Cardiac muscle cell (in vitro differentiated cells and primary cell): ENCODE data around the gene CYTH4. TPM values are rescaled to one million over a fixed set of nuclear protein-coding genes. Genes with fewer than 3 reads are reported as not detected.
A peak's percentile ranks its signal among the peaks of the same experiment; 100 is the strongest.

Experiments used
- DNase-seq, 2 donors: peaks; one replicate each; pipeline versions ENCODE4 v3.0.0 to v3.0.0-alpha.2; 2010 to 2017; ENCODE audit warnings: low read depth in 1 of 2, low spot score in 1 of 2
- H3K27ac ChIP-seq: fragments of 200-600 bp; sonication (generic); 2 replicates; pipeline ENCODE4 v1.5.1; 2016
- H3K27me3 ChIP-seq: fragments of 200-600 bp; sonication (generic); 2 replicates; pipeline ENCODE4 v1.6.0; 2016; ENCODE audit warnings: control low read depth
- H3K36me3 ChIP-seq: fragments of 200-600 bp; sonication (generic); 2 replicates; pipeline ENCODE4 v1.5.1; 2016; ENCODE audit warnings: control low read depth
- H3K4me1 ChIP-seq: fragments of 200-600 bp; sonication (generic); 2 replicates; pipeline ENCODE4 v1.8.1; 2017; ENCODE audit warnings: low read depth, mild to moderate bottlenecking, mixed run types
- H3K4me3 ChIP-seq: fragments of 200-600 bp; sonication (generic); 2 replicates; pipeline ENCODE4 v1.5.1; 2016; ENCODE audit warnings: mild to moderate bottlenecking
- H3K9me3 ChIP-seq: fragments of 200-600 bp; sonication (generic); 2 replicates; pipeline ENCODE4 v1.5.1; 2017; ENCODE audit warnings: low read depth, mild to moderate bottlenecking, control low read depth
- polyA plus RNA-seq: library from polyadenylated mRNA; unstranded; fragments of >200 nt; fragmentation: Nextera tagmentation; extraction: Ambion mirVana; gene quantifications from 2 replicates; pipeline ENCODE4 v1.2.1, GENCODE V29; 2016
- total RNA-seq: library from RNA; depleted of rRNA; stranded (reverse); fragments of >200 nt; gene quantifications from 2 replicates; pipeline ENCODE4 v1.2.3, GENCODE V29; 2016
- TF ChIP-seq, protein P1 (sequence below): IDR thresholded peaks from 2 replicates; pipeline ENCODE4 v1.5.1; 2012; ENCODE audit warnings: low read depth, mild to moderate bottlenecking, low read length

CYTH4 gene
- total and polyA plus RNA-seq, 2 experiments from 2014 or later: not detected

DNA sequence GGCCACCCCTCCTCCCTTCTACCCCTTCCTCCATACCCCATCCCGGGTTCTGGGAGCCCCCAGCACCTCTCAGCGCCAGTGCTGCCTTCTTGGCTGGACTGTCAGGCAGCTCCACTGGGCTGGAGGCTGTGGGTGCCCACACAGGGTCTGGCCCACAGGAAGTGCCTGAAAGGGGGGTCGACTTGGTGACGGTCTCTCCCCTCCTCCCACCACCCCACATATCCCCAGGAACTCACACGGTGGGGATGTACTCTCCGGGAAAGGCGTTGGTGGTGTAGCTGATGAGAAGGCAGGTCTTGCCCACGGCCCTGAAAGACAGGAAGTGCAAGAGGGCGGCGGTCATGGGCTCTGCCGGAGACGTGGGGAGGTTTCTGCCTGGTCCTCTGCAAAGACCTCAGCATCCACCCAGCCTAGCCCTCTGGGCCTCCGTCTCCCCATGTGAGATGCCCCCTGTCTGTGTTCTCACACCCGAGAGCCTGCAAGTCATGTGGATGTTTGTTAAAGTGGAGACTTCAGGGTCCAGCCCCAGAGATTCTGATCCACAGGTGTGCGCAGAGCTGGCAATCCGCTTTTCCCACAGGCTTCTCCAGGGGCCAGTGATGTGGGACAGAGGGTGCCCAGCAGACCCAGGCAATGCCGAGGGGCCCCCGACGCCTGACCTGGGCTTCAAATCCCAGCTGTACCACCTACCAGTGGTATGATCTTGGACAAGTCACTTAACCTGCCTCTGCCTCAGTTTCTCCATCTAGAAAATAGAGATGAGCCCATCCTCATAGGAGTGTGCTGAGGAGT lies 40.8 kb upstream of the CYTH4 start:
- no peak for DNase-seq
- H3K4me1 ChIP-seq: peaks cover 8% of the 10 kb centered on the region
- no peaks in the 10 kb centered on the region for H3K27me3 ChIP-seq
- TF ChIP-seq, protein P1, sequence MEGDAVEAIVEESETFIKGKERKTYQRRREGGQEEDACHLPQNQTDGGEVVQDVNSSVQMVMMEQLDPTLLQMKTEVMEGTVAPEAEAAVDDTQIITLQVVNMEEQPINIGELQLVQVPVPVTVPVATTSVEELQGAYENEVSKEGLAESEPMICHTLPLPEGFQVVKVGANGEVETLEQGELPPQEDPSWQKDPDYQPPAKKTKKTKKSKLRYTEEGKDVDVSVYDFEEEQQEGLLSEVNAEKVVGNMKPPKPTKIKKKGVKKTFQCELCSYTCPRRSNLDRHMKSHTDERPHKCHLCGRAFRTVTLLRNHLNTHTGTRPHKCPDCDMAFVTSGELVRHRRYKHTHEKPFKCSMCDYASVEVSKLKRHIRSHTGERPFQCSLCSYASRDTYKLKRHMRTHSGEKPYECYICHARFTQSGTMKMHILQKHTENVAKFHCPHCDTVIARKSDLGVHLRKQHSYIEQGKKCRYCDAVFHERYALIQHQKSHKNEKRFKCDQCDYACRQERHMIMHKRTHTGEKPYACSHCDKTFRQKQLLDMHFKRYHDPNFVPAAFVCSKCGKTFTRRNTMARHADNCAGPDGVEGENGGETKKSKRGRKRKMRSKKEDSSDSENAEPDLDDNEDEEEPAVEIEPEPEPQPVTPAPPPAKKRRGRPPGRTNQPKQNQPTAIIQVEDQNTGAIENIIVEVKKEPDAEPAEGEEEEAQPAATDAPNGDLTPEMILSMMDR: no peak
- H3K36me3 ChIP-seq: no peaks in the 10 kb centered on the region
- H3K4me3 ChIP-seq: no peak overlapping the region
- no peak overlapping the region for H3K27ac ChIP-seq
- no peaks in the 10 kb centered on the region for H3K9me3 ChIP-seq

DNA sequence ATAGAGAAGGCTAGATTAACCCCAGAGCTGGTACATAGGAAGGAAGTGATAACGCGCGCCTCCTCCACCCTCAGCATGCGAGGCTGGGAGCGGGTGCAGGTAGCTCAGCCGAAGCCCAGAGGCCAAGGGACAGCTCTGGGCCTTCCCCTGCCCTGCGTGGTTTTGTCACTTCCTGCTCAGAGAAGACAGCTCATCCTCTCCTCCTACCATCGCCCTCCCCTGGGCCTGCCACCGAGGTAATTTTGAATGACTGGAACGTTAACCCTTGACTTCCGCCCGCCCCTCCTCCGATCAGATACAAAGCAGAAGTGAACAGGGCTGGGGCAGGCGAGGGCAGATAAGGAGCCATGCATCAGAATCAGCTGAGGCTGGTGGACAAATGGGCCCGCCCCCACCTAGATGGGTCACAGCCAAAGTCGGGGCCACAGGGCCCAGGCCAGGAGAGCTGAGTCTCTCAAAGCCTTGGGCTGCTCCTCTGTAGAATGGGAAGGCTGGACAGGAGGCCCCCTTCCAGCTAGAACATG lies 39.9 kb upstream of the CYTH4 start:
- DNase-seq: peak in 1 of 2 donors; percentile 23
- TF ChIP-seq, protein P1: no peak
- H3K27me3 ChIP-seq: no peaks in the 10 kb centered on the region
- H3K27ac ChIP-seq: no peak overlapping the region
- H3K4me3 ChIP-seq: no peak overlapping the region
- H3K36me3 ChIP-seq: no peaks in the 10 kb centered on the region
- H3K4me1 ChIP-seq: peaks cover 8% of the 10 kb centered on the region
- H3K9me3 ChIP-seq: no peaks in the 10 kb centered on the region

DNA sequence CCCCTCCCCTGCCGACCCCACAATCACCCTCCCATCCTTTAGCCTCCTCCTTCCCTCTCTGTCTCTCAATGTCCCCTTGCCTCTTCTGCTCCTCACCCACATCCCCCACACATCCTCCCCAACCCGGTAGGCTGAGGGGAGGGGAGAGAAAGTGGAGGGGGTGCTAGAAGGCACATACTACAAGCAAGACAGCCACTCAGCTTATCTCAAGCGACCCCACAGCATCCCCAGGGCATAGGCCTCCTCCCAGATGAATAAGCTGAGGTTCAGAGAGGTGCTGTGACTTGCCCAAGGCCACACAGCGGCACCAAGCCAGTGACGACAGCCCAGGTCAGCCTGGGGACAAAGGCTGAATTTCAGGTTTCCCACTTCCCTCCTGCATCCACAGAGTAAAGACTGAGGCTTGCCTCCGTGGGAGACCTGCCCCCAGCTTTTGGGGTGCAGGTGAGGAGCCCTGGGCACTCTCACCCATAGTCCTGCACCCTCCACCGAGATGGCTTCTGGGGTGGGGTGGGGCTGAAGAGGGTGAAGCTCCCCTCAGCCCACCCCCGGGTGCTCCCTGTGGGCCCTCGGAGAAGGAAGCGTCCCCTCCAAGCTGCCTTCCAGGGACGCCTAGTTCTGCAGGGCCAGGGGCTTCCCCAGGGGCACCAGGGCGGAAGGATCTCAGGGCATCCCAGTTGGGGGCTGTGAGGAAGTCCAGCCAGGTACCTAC lies 38.8 kb upstream of the CYTH4 start:
- Histone ChIP-seq H3K4me3 (no peak overlapping the region), H3K9me3 (no peaks in the 10 kb centered on the region), H3K27ac (no peak overlapping the region), H3K36me3 (no peaks in the 10 kb centered on the region), H3K27me3 (no peaks in the 10 kb centered on the region), H3K4me1 (peaks cover 8% of the 10 kb centered on the region)
- DNase-seq: no peak
- TF ChIP-seq, protein P1: no peak

DNA sequence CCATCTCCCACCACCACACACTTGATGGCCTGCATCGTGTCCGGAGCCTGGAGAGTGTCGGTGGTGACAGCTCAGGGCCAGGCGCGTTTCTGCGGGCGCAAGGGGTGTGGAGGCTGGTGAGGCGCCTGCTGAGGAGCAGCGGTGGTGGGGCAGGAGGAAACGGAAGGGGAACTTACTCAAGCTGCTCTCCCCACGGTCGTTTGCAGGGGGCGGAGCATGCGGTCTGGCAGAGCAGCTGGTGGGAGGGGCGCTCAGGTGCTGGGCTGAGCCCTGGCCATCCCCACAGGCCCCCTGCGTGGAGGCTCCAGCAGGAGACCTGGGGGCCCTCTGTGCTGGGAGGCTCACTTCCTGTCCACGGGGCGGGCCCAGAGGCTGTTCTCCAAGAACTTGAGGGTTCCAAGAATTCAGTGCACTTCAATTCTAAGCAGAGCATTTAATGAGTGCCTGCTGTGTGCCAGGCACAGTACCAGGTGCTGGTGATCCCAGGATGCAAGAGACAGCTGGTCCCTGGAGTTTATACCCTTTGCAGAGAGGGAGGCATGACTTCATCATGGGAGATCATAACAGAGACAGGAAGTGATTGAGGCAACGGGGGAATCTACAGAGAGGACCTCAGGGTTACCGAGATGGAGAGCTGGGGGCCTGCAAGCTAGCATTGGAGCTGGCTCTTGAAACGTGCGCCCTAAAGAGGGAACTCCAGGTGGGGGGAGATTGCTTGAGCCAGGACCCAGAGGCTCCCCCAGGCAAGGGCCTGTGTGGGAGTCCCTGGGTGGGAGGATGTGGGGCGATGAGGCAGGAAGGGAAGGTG lies 38.0 kb upstream of the CYTH4 start, which contains the start of gene RAC2:
RAC2 (minus strand) TSS at position 156 of the 808 bp plus-strand sequence; CDS start at position 35, 121 bp downstream.
- no peaks in the 10 kb centered on the region for H3K9me3 ChIP-seq
- H3K4me1 ChIP-seq: peaks cover 8% of the 10 kb centered on the region
- H3K27ac ChIP-seq: no peak within 1 kb of the TSS
- TF ChIP-seq, protein P1: no peak
- H3K36me3 ChIP-seq: no peaks in the 10 kb centered on the region
- peak; percentile 31 to 87 for DNase-seq
- no peak within 1 kb of the TSS for H3K4me3 ChIP-seq
- no peaks in the 10 kb centered on the region for H3K27me3 ChIP-seq
